ENCODE data around the gene GIMAP8. TPM values are rescaled to one million over a fixed set of nuclear protein-coding genes. Genes with fewer than 3 reads are reported as not detected.

Gene GIMAP8
- total RNA-seq, 1 donor from 2014 or later: not detected

DNA sequence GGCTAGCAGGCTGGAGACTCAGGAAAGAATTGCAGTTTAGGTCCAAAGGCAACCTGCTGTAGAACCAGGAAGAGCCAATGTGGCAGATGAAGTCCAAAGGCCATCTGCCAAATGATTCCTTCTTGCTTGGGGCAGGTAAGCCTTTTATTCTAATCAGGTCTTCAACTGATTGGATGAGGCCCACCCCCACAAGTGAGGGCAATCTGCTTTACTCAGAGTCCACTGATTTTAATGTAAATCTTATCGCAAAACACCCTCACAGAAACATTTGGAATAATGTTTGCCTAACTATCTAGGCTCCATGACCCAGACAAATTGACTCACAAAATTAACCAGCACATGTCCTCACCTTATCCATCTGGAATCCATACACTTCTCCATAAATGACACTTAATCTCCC, 7.8 kb downstream of the GIMAP8 start:
- no peak overlapping the region for H3K4me3 ChIP-seq (ENCODE audit: low read depth, low read length)
- DNase-seq (ENCODE audit: low read depth): no peak
- TF ChIP-seq, protein P1, sequence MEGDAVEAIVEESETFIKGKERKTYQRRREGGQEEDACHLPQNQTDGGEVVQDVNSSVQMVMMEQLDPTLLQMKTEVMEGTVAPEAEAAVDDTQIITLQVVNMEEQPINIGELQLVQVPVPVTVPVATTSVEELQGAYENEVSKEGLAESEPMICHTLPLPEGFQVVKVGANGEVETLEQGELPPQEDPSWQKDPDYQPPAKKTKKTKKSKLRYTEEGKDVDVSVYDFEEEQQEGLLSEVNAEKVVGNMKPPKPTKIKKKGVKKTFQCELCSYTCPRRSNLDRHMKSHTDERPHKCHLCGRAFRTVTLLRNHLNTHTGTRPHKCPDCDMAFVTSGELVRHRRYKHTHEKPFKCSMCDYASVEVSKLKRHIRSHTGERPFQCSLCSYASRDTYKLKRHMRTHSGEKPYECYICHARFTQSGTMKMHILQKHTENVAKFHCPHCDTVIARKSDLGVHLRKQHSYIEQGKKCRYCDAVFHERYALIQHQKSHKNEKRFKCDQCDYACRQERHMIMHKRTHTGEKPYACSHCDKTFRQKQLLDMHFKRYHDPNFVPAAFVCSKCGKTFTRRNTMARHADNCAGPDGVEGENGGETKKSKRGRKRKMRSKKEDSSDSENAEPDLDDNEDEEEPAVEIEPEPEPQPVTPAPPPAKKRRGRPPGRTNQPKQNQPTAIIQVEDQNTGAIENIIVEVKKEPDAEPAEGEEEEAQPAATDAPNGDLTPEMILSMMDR (conservative IDR thresholded peaks at IDR 0.05; ENCODE audit: low read depth, low read length): no peak

DNA sequence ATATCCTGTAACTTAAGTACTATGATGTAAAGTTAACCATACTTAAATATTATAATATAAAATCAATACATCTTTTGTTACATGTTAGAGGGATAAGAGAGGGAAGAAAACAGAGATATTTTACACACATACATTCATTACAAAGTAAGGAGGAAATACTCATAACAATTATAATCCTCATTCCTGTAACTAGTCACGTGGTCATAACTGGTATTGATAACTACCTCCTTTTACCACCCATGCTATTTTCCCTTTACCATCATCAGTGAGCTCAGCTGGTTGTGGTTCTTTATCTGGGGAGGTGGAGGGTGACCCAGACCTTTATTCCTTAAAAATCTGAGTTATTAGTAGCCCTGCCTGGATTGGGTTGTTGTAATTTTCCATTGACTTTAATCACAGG, 8.3 kb downstream of the GIMAP8 start:
- TF ChIP-seq, protein P1 (conservative IDR thresholded peaks at IDR 0.05; ENCODE audit: low read depth, low read length): no peak
- DNase-seq (ENCODE audit: low read depth): no peak
- no peak overlapping the region for H3K4me3 ChIP-seq (ENCODE audit: low read depth, low read length)

DNA sequence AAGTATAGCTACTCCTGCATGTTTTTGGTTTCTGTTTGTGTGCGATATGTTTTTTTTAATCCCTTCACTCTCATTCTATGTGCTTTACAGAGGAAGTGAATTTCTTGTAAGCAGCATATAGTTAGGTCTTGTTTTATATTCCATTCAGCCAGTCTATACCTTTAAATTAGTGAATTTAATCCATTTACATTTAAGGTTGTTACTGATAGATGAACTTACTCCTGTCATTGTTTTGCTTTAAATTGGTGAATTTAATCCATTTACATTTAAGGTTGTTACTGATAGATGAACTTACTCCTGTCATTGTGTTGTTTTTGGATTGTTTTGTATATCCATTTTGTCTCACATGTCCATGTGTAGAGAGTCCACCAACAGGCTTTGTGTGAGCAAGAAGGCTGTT, 11.1 kb downstream of the GIMAP8 start:
- H3K4me3 ChIP-seq (ENCODE audit: low read depth, low read length): no peak overlapping the region
- TF ChIP-seq, protein P1 (conservative IDR thresholded peaks at IDR 0.05; ENCODE audit: low read depth, low read length): no peak
- DNase-seq (ENCODE audit: low read depth): no peak

DNA sequence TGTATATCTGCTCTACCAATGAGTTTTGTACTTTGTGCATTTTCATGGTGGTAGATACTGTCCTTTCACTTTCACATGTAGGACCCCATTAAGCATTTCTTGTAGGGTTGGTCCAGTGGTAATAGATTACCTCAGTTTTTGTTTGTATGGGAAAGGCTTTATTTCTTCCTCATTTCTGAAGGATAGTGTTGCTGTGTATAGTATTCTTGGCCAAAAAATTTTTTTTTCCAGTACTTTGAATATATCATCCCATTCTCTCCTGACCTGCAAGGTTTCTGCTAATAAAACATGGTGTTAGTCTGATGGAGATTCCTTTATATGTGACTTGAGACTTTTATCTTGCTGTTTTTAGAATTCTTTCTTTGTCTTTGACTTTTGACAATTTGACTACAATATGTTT, 12.0 kb downstream of the GIMAP8 start:
- TF ChIP-seq, protein P1 (conservative IDR thresholded peaks at IDR 0.05; ENCODE audit: low read depth, low read length): no peak
- no peak overlapping the region for H3K4me3 ChIP-seq (ENCODE audit: low read depth, low read length)
- DNase-seq (ENCODE audit: low read depth): no peak

DNA sequence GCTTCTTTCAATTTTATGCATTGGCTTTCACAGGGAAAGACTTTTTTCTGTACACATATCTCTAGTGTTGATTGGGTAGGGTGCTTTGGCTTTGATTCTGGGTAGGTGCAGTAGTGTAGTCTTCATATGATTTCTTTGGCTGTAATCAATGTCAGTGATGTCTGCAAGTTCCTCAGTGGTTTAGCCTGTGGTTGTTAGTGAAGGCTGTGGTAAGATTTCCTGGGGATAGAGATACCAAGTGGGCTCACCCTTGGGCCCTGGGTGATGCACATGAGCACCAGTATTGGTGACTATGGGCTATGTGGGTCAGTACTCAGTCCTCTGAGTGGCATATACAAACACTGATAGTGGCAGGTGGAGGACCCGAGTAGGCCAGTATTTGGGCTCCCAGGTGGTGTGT, 13.0 kb downstream of the GIMAP8 start:
- TF ChIP-seq, protein P1 (conservative IDR thresholded peaks at IDR 0.05; ENCODE audit: low read depth, low read length): no peak
- DNase-seq (ENCODE audit: low read depth): no peak
- no peak overlapping the region for H3K4me3 ChIP-seq (ENCODE audit: low read depth, low read length)

DNA sequence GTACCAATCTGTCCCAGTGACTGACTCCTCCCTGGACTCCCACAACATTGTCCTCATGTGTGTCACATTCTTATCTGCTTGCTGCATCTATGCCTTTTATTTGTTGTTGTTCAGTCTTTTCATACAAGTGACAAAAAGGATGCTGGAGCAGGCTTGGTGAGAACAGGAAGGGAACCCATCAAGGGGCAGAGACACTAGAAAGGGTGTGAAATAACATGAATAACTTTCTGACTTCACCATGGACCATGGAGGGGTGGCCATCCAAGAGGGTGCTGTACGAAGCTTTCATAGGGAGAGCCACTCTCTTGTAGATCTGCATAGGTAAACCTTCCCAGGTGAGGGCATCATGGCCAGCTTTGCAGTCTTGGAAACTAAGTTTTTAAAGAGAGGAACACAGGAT, 14.5 kb downstream of the GIMAP8 start:
- no peak for DNase-seq (ENCODE audit: low read depth)
- no peak overlapping the region for H3K4me3 ChIP-seq (ENCODE audit: low read depth, low read length)
- TF ChIP-seq, protein P1 (conservative IDR thresholded peaks at IDR 0.05; ENCODE audit: low read depth, low read length): no peak

DNA sequence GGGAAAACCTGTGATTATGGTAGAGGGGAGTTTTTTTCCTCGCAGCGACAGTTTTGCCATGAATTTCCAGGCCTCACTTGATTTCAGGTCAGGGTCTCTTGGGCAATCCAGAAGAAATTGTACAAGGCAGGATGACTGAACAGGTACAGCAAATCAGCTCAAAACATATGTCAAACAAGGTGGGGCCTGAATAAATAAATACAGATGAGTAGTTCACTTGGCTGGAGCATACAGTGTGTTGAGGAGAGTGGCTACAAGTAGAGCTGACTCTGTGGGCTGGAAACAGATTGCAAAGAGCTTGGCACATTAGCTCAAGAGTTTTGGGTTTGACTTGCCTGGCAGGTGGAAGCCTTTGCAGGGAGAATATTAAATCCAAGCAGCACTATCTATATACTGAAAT, 15.0 kb downstream of the GIMAP8 start:
- no peak for DNase-seq (ENCODE audit: low read depth)
- no peak overlapping the region for H3K4me3 ChIP-seq (ENCODE audit: low read depth, low read length)
- TF ChIP-seq, protein P1 (conservative IDR thresholded peaks at IDR 0.05; ENCODE audit: low read depth, low read length): no peak
